ENCODE measurements around the gene CLMN. TPM values are rescaled to one million over a fixed set of nuclear protein-coding genes. Genes with fewer than 3 reads are reported as not detected.

CLMN gene
- total RNA-seq, 1 donor from 2014 or later, result 0.29 TPM

GRCh38 chr14:95323361-95323760, 3.7 kb upstream of the CLMN start:
- intact Hi-C loops (cut with micrococcal nuclease), result no loop called here

- intact Hi-C loops (cut with micrococcal nuclease), result no loop called here
Measured at GRCh38 chr14:95322651-95323050, 2.9 kb upstream of the CLMN start.

GRCh38 chr14:95321693-95322455, 2.2 kb upstream of the CLMN start:
- intact Hi-C loops (cut with micrococcal nuclease), result no loop called here

- intact Hi-C loops (cut with micrococcal nuclease), result no loop called here
Measured at GRCh38 chr14:95320955-95321600, 1.4 kb upstream of the CLMN start.

- intact Hi-C loops (cut with micrococcal nuclease), result no loop called here
Measured at GRCh38 chr14:95320078-95320895, 579 bp upstream of the CLMN start.

- intact Hi-C loops (cut with micrococcal nuclease), result loop anchor here (1.0 to 2.0 kb wide), 2 partner anchors 162 to 216 kb away; partner anchors contain the start of gene DICER1
Measured at GRCh38 chr14:95318399-95319311, 1.1 kb downstream of the CLMN start.

GRCh38 chr14:95317817-95318343, 1.8 kb downstream of the CLMN start:
- intact Hi-C loops (cut with micrococcal nuclease), result loop anchor here (2.0 kb wide), 1 partner anchor 161 kb away; the partner anchor contains the start of gene DICER1

GRCh38 chr14:95316821-95317220, 2.9 kb downstream of the CLMN start:
- intact Hi-C loops (cut with micrococcal nuclease), result no loop called here

GRCh38 chr14:95315579-95315978, 4.1 kb downstream of the CLMN start:
- intact Hi-C loops (cut with micrococcal nuclease), result no loop called here

GRCh38 chr14:95315156-95315555, 4.6 kb downstream of the CLMN start:
- intact Hi-C loops (cut with micrococcal nuclease), result no loop called here

GRCh38 chr14:95314609-95315008, 5.1 kb downstream of the CLMN start:
- intact Hi-C loops (cut with micrococcal nuclease), result loop anchor here (5.0 kb wide), 1 partner anchor 47 kb away; no protein-coding TSS in a partner anchor

GRCh38 chr14:95313707-95314106, 6.0 kb downstream of the CLMN start:
- intact Hi-C loops (cut with micrococcal nuclease), result loop anchor here (5.0 kb wide), 1 partner anchor 46 kb away; no protein-coding TSS in a partner anchor

GRCh38 chr14:95313190-95313589, 6.5 kb downstream of the CLMN start:
- intact Hi-C loops (cut with micrococcal nuclease), result loop anchor here (5.0 kb wide), 1 partner anchor 46 kb away; no protein-coding TSS in a partner anchor

GRCh38 chr14:95312311-95312710, 7.4 kb downstream of the CLMN start:
- intact Hi-C loops (cut with micrococcal nuclease), result loop anchor here (5.0 kb wide), 1 partner anchor 45 kb away; no protein-coding TSS in a partner anchor

- intact Hi-C loops (cut with micrococcal nuclease), result loop anchor here (5.0 kb wide), 1 partner anchor 44 kb away; no protein-coding TSS in a partner anchor
Measured at GRCh38 chr14:95311752-95312151, 8.0 kb downstream of the CLMN start.

- intact Hi-C loops (cut with micrococcal nuclease), result loop anchor here (5.0 kb wide), 1 partner anchor 44 kb away; no protein-coding TSS in a partner anchor
Measured at GRCh38 chr14:95310635-95311380, 8.9 kb downstream of the CLMN start.

GRCh38 chr14:95309261-95310051, 10.3 kb downstream of the CLMN start:
- intact Hi-C loops (cut with micrococcal nuclease), result loop anchor here (5.0 kb wide), 1 partner anchor 42 kb away; no protein-coding TSS in a partner anchor

GRCh38 chr14:95308073-95308472, 11.6 kb downstream of the CLMN start:
- intact Hi-C loops (cut with micrococcal nuclease), result no loop called here
